HG03039 (cell line): Measurements from ENCODE around the gene MAJIN.
"Not testable (repeated sequence)": the region's sequence is repeated elsewhere in the genome, so short reads cannot be mapped to it uniquely, and the experiment has no call there.

Experiments used
- ATAC-seq: cut with Tn5 transposase; IDR thresholded peaks from one replicate; pipeline ENCODE4 v1.9.1; 2021; ENCODE audit warnings: mild to moderate bottlenecking, moderate library complexity; ENCODE audit not compliant: unreplicated experiment

Gene MAJIN

GRCh38 chr11:64994318-64994717 lies 22.4 kb upstream of the MAJIN start:
- no peak for ATAC-seq

- no peak for ATAC-seq
Measured at GRCh38 chr11:64990222-64990923, 18.5 kb upstream of the MAJIN start.

- ATAC-seq = no peak
Measured at GRCh38 chr11:64989416-64989815, 17.5 kb upstream of the MAJIN start.

- no peak for ATAC-seq
Measured at GRCh38 chr11:64987998-64988854, 16.3 kb upstream of the MAJIN start.

GRCh38 chr11:64983339-64983738 lies 11.4 kb upstream of the MAJIN start:
- ATAC-seq = not testable (repeated sequence)

DNA sequence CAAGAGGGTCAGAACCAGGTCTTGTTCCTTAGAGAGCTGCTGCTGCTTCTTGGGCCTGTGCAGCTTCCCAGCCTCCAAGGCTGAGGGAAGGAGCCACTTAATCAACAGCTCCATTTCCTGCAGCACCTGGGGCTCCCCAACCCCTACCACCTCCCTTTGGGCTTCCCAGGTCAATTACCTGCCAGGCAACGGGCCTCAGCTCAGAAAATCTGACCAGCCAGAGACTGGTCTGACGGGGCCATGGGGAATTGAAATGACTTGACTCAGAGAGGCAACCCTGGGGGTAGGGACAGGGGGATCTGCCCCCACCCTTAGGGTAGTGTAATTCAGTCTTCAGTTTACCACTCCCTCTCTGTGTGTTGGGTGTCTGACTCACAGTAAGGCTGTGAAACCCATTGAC lies 4.7 kb upstream of the MAJIN start:
- no peak for ATAC-seq

DNA sequence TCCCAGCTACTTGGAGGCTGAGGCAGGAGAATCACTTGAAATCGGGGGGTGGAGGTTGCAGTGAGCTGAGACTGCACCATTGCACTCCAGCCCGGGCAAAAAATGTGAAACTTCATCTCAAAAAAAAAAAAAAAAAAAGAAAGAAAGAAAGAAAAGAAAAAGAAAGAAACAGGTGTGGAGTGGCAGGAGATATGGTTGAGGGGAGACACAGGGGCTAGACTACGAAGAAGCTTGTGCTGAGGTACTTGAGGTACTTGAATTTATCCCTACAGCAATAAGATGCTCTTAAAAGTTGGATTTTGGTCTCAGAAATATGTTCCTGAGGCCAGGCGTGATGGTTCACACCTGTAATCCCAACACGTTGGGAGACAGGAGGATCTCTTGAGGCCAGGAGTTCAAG lies 2.2 kb upstream of the MAJIN start:
- ATAC-seq = no peak

GRCh38 chr11:64970731-64971151 lies 1.2 kb downstream of the MAJIN start:
- no peak for ATAC-seq

DNA sequence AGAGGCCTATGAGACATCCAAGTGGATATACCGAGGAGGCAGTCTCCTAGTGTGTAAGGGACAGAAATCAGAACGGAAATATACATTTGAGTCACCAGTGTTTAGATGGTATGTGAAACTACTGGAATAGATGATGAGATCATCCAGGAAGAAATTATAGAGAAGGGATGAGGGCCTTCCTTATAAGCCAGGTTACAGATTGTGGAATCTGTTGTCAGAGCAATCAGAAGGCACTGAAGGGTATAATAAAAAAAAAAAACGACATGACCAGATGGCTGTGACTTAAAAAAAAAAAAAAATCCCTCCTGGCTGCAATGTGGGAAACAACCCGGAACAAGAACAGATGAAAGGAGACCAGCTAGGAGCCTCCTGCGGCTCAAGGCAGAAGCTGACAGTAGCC lies 2.7 kb downstream of the MAJIN start:
- ATAC-seq = no peak

GRCh38 chr11:64967375-64967774 lies 4.5 kb downstream of the MAJIN start:
- no peak for ATAC-seq

GRCh38 chr11:64963072-64963631 lies 8.8 kb downstream of the MAJIN start:
- ATAC-seq = no peak

DNA sequence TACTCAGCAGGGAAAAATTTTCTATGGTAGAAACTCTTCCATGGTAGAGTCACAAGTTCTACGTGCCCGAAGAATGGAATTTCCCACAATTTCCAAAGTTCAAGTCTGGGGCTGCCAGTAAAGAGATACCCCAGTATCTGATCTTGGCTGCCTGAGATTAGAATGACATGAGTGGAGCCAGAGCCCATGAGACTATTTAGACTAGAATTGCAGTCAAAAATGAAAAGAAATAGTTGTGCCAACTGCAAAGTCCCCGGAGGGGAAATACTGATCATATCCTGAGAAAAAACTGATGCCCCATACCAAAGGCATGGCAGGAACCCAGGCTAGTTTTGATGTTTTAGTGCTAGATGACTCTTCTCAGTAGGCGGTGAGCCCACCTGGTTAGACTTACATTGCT lies 11.2 kb downstream of the MAJIN start:
- ATAC-seq = no peak

- ATAC-seq = no peak
Measured at GRCh38 chr11:64959498-64959897, 12.4 kb downstream of the MAJIN start.

- ATAC-seq = no peak
Measured at GRCh38 chr11:64954201-64954600, 17.7 kb downstream of the MAJIN start.

- ATAC-seq = no peak
Measured at GRCh38 chr11:64951529-64951928, 20.4 kb downstream of the MAJIN start.

DNA sequence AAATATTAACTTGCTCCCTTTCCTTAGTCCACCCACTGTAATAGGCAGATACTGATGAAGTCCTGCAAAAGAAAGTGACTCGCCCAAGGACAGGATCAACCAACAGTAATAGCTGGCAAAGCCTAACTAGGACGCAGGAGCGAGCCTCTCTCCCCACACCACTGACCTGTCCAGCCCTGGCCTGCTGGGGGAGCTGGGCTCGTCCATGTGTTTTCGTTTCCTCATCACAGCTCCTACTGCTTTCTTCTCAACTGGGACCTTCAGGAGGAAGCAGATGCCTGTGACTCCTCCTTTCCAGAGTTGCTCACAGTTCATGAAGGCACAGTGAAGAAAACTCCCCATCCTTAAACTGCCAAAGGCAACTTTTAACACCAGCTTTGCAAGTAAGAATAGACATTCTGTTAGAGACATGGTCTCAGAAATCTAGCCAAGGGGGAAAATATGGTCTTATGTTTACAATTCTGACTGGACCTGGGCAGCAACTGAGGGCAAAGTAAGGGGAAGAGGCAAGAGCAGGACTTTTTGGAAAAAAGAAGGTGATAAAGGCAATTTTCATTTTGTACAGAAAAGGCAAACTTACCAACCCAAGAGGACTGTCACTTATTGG lies 24.6 kb downstream of the MAJIN start:
- no peak for ATAC-seq

- ATAC-seq = no peak
Measured at GRCh38 chr11:64936539-64936938, 35.4 kb downstream of the MAJIN start.

GRCh38 chr11:64935359-64936081 lies 36.4 kb downstream of the MAJIN start, which contains the start of gene GPHA2:
TSS of gene GPHA2 (minus strand) at chr11:64935893. CDS start at chr11:64935460, 433 bp downstream.
- no peak for ATAC-seq

DNA sequence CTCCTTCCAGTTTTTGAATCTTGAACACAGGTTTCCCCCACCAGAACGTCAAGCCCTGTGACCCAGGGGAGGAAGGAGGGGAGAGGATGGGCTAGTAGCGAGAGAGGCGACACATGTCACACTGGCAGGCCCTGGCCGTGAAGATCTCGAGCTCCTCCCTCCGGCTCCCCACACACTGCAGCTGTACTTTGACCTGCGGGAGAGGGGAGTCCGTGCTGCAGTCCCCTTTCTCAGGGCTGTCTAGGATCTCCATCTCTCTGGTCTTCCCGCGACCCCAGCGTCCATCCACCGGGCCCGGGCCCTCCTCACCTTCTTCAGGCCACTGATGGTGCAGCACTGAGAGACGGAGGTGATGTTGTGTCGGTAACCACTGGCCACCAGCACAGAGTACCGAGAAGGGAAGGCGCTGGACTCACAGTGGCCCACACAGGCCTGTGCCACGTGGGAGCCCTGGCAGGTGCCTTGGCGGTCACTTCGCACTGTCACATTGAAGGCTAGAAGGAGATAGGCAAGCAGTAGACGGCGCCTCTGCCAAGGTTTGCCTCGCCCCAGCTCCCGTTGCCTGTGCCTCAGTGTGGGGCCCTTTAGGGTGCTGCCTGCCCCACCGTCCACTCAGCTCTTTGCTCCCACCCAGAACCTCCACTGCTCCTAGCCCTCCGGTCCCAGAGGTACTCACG lies 37.1 kb downstream of the MAJIN start:
- ATAC-seq = no peak
